Liver (tissue), 3 donors: ENCODE data around the gene CPED1.

Experiments
- JUND ChIP-seq, 2 donors: IDR thresholded peaks; 2 replicates each; pipeline ENCODE4 v1.6.1; 2016; ENCODE audit warnings: antibody characterized with exemption in 2 of 2
- TF ChIP-seq, protein P1 (sequence below): fragments of 150-350 bp; IDR thresholded peaks from 2 replicates; pipeline ENCODE4 v1.5.1; 2017; ENCODE audit warnings: improper control_type of control experiment, low read depth, low read length; ENCODE audit not compliant: missing input control
- donor health status: healthy.
- donor health status: healthy.

DNA sequence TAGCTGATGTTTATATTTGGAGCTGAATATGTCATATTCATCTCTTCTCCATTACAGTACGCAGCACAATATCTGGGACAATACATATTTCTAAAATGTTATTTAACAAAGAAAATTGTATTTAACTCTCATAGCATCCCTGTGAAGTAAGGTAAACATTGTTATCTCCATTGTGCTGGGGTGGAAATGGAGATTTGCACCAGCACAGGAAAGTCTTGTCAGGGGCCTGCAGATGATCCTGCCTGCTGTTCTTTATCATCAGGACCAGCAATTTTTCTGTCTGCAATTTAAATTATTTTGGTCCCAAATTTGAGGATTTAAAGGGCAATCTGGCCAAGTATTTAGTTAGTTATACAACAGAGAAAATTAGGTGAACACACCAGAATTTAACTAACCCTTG, 144.4 kb downstream of the CPED1 start:
- TF ChIP-seq, protein P1, sequence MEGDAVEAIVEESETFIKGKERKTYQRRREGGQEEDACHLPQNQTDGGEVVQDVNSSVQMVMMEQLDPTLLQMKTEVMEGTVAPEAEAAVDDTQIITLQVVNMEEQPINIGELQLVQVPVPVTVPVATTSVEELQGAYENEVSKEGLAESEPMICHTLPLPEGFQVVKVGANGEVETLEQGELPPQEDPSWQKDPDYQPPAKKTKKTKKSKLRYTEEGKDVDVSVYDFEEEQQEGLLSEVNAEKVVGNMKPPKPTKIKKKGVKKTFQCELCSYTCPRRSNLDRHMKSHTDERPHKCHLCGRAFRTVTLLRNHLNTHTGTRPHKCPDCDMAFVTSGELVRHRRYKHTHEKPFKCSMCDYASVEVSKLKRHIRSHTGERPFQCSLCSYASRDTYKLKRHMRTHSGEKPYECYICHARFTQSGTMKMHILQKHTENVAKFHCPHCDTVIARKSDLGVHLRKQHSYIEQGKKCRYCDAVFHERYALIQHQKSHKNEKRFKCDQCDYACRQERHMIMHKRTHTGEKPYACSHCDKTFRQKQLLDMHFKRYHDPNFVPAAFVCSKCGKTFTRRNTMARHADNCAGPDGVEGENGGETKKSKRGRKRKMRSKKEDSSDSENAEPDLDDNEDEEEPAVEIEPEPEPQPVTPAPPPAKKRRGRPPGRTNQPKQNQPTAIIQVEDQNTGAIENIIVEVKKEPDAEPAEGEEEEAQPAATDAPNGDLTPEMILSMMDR = no peak
- TF ChIP-seq JUND (IDR thresholded peaks at IDR 0.05) = no peak
